AG09309 (cell line): Measurements from ENCODE around the gene MTG1.

Source experiments
- DNase-seq: peaks from one replicate; pipeline ENCODE4 v3.0.0-alpha.2; 2010; ENCODE audit warnings: low read depth
- H3K4me3 ChIP-seq: 2 replicates; pipeline ENCODE4 v1.5.1; 2011; ENCODE audit warnings: mild to moderate bottlenecking, low read depth, low read length, moderate library complexity; ENCODE audit not compliant: control insufficient read depth
- TF ChIP-seq, protein P1 (sequence below): IDR thresholded peaks from 2 replicates; pipeline ENCODE4 v1.5.1; 2011; ENCODE audit warnings: mild to moderate bottlenecking, low read depth, low read length, inconsistent platforms; ENCODE audit not compliant: insufficient read depth, control insufficient read depth; ENCODE audit errors: missing control alignments

The MTG1 gene

GRCh38 chr10:133350283-133350949 is 43.5 kb upstream of the MTG1 start:
- TF ChIP-seq, protein P1, sequence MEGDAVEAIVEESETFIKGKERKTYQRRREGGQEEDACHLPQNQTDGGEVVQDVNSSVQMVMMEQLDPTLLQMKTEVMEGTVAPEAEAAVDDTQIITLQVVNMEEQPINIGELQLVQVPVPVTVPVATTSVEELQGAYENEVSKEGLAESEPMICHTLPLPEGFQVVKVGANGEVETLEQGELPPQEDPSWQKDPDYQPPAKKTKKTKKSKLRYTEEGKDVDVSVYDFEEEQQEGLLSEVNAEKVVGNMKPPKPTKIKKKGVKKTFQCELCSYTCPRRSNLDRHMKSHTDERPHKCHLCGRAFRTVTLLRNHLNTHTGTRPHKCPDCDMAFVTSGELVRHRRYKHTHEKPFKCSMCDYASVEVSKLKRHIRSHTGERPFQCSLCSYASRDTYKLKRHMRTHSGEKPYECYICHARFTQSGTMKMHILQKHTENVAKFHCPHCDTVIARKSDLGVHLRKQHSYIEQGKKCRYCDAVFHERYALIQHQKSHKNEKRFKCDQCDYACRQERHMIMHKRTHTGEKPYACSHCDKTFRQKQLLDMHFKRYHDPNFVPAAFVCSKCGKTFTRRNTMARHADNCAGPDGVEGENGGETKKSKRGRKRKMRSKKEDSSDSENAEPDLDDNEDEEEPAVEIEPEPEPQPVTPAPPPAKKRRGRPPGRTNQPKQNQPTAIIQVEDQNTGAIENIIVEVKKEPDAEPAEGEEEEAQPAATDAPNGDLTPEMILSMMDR = no peak

GRCh38 chr10:133350950-133351329 is 43.0 kb upstream of the MTG1 start:
- TF ChIP-seq, protein P1 = no peak
- DNase-seq = no peak
- H3K4me3 ChIP-seq = no peak overlapping the region

More at GRCh38 chr10:133350283-133350949, 43.5 kb upstream of the MTG1 start:
- no peak overlapping the region for H3K4me3 ChIP-seq
- no peak for DNase-seq

DNA sequence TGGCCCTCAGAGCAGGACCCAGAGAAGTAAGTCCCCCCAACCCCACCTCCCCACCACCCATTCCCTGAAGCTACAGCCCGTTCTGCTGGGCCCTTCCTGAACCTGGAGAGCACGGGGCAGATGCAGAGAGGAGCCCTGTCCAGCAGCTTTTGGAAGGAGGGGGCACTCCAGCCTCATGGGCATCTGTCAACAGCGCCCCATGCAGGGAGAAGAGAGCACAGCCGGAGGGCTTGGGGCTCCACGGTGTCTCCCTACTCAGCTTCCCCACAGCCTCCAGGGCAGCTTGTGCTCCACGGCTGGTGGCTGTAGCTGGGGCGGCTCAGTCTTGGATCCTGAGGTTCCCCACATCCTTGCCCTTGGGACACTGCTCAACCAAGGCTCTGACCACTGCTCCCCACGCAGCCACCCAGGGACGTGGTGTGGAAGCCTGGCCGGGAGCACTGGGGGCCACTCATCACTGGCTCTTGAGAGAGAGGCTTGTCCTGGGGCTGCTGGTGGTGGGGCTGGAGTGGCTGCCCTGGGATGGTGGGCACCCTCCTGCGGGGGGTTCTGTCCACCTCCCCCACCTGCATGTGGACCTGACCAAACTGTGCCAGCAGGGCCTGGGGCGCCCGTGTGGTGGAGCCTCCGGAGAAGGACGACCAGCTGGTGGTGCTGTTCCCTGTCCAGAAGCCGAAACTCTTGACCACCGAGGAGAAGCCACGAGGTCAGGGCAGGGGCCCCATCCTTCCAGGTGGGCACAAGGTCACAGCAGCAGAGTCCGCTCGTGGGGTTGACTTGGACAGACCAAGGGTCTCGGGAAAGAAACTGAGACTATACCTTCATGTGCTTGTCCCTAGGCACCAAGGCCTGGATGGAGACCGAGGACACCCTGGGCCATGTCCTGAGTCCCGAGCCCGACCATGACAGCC is 42.3 kb upstream of the MTG1 start:
- TF ChIP-seq, protein P1 = no peak
- no peak for DNase-seq
- no peak overlapping the region for H3K4me3 ChIP-seq

DNA sequence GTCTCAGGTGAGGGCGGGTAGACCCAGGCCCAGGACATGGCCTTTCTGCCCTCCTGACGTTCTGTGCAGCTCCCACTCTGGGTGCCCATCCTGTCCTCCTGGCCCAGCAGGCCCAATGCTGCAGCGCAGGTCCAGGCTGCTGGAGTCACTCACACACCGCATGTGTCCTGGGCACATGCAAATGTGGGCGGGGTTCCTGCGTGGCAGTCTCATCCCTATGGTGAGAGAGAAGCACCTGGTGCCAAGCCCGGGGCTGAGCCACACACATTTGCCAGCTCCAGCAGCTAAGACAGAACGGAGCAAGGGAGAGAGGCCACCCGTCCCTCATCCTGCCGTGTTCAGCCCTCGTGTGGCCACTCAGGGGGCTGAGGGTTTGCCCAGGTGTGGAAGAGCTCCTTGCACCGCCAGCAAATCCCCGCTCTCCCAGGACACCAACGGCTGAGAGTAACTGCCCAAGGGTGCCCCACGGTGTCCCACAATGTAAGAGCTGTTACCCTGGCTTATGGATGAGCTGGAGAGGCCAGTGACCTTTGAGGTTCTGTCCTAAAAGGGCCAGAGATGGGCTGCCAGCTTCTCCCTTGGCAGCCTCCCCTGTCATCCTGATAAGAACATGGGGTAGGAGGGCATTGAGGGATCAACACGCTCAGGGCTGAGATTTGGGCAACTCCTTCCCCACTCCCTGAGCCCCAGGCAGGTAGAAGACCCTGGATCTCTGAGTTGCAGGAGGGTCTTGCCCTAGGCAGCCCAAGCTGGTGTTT is 40.6 kb upstream of the MTG1 start:
- TF ChIP-seq, protein P1 = no peak
- no peak overlapping the region for H3K4me3 ChIP-seq
- DNase-seq = no peak

- TF ChIP-seq, protein P1 = no peak
- DNase-seq = no peak
- H3K4me3 ChIP-seq = no peak overlapping the region
Observed at GRCh38 chr10:133353988-133354605, 39.9 kb upstream of the MTG1 start.

DNA sequence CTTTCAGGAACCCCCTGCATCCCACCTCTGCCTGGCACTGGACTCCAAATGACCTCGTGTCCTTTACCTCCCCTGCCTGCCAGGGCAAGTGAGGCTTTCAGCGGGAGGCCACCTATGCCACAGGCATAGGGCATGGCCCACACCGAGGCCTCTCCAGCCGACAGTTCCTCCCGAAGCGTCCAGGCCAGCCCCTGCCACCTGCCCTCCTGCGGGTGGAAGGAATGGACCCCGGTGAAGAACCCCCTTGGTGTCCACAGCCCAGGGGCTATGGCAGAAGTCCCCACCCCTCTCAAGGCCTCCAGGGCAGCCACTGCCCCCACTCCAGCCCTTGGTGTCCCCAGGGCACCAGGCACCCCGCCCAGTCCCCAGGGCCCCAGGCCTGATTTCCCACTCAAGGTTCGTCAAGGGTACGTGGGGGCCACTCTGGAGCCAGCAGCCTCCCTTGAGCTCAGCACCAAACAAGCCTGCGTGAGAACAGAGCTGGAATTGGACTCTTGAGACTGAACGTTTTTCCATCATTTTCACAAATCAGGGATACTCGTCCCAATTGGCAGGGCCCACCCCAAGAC is 39.2 kb upstream of the MTG1 start:
- H3K4me3 ChIP-seq = no peak overlapping the region

More for the DNA sequence above, 39.2 kb upstream of the MTG1 start:
- TF ChIP-seq, protein P1 = no peak
- DNase-seq = no peak
